Uterus (tissue), 2 donors: Measurements from ENCODE around the gene VSTM4.

Source experiments
- POLR2A ChIP-seq, 2 donors: fragments of 450-650 bp; IDR thresholded peaks; one replicate each; pipeline ENCODE4 v1.6.1; 2016; ENCODE audit warnings: antibody characterized with exemption in 2 of 2, mild to moderate bottlenecking in 1 of 2, moderate library complexity in 1 of 2
- TF ChIP-seq, protein P1 (sequence below), 4 experiments: fragments of 200-600 bp in 2 of 4; fragments of 450-650 bp in 2 of 4; sonication (generic) in 2 of 4; IDR thresholded peaks; one replicate each; pipeline ENCODE4 v1.5.1; 2016 to 2019; ENCODE audit warnings: antibody characterized with exemption in 4 of 4, mild to moderate bottlenecking in 2 of 4, moderate library complexity in 1 of 4

- TF ChIP-seq, protein P1, sequence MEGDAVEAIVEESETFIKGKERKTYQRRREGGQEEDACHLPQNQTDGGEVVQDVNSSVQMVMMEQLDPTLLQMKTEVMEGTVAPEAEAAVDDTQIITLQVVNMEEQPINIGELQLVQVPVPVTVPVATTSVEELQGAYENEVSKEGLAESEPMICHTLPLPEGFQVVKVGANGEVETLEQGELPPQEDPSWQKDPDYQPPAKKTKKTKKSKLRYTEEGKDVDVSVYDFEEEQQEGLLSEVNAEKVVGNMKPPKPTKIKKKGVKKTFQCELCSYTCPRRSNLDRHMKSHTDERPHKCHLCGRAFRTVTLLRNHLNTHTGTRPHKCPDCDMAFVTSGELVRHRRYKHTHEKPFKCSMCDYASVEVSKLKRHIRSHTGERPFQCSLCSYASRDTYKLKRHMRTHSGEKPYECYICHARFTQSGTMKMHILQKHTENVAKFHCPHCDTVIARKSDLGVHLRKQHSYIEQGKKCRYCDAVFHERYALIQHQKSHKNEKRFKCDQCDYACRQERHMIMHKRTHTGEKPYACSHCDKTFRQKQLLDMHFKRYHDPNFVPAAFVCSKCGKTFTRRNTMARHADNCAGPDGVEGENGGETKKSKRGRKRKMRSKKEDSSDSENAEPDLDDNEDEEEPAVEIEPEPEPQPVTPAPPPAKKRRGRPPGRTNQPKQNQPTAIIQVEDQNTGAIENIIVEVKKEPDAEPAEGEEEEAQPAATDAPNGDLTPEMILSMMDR (IDR thresholded peaks at IDR 0.05) = no peak
- TF ChIP-seq POLR2A (IDR thresholded peaks at IDR 0.05) = no peak
These were observed 59.0 kb downstream of the VSTM4 start for GRCh38 chr10:49056356-49056755.
